Measurements from ENCODE around the gene LRRC8B.
"Not testable (repeated sequence)": the region's sequence is repeated elsewhere in the genome, so short reads cannot be mapped to it uniquely, and the experiment has no call there.

LRRC8B gene

GRCh38 chr1:89578946-89579684 lies 54.5 kb downstream of the LRRC8B start:
- in situ Hi-C loops (cut with MboI; ENCODE audit: low sequenced_read_pairs): no loop called here

GRCh38 chr1:89580036-89580435 lies 55.4 kb downstream of the LRRC8B start:
- in situ Hi-C loops (cut with MboI; ENCODE audit: low sequenced_read_pairs): no loop called here

GRCh38 chr1:89581859-89582258 lies 57.2 kb downstream of the LRRC8B start:
- in situ Hi-C loops (cut with MboI; ENCODE audit: low sequenced_read_pairs): no loop called here

GRCh38 chr1:89582571-89582970 lies 57.9 kb downstream of the LRRC8B start:
- in situ Hi-C loops (cut with MboI; ENCODE audit: low sequenced_read_pairs): no loop called here

GRCh38 chr1:89584211-89584610 lies 59.6 kb downstream of the LRRC8B start:
- in situ Hi-C loops (cut with MboI; ENCODE audit: low sequenced_read_pairs): no loop called here

- in situ Hi-C loops (cut with MboI; ENCODE audit: low sequenced_read_pairs): no loop called here
Measured at GRCh38 chr1:89584781-89585180, 60.2 kb downstream of the LRRC8B start.

GRCh38 chr1:89587729-89588161 lies 63.1 kb downstream of the LRRC8B start:
- in situ Hi-C loops (cut with MboI; ENCODE audit: low sequenced_read_pairs): no loop called here

- in situ Hi-C loops (cut with MboI; ENCODE audit: low sequenced_read_pairs): no loop called here
Measured at GRCh38 chr1:89588480-89588879, 63.9 kb downstream of the LRRC8B start.

GRCh38 chr1:89589515-89589914 lies 64.9 kb downstream of the LRRC8B start:
- in situ Hi-C loops (cut with MboI; ENCODE audit: low sequenced_read_pairs): no loop called here

- in situ Hi-C loops (cut with MboI; ENCODE audit: low sequenced_read_pairs): no loop called here
Measured at GRCh38 chr1:89590341-89591080, 65.9 kb downstream of the LRRC8B start.

- in situ Hi-C loops (cut with MboI; ENCODE audit: low sequenced_read_pairs): not testable (repeated sequence)
Measured at GRCh38 chr1:89592861-89593302, 68.3 kb downstream of the LRRC8B start.

- in situ Hi-C loops (cut with MboI; ENCODE audit: low sequenced_read_pairs): no loop called here
Measured at GRCh38 chr1:89594096-89594740, 69.6 kb downstream of the LRRC8B start.

GRCh38 chr1:89596698-89597097 lies 72.1 kb downstream of the LRRC8B start:
- in situ Hi-C loops (cut with MboI; ENCODE audit: low sequenced_read_pairs): no loop called here

- in situ Hi-C loops (cut with MboI; ENCODE audit: low sequenced_read_pairs): no loop called here
Measured at GRCh38 chr1:89598450-89599331, 74.1 kb downstream of the LRRC8B start.

GRCh38 chr1:89599332-89599630 lies 74.7 kb downstream of the LRRC8B start:
- in situ Hi-C loops (cut with MboI; ENCODE audit: low sequenced_read_pairs): no loop called here

- in situ Hi-C loops (cut with MboI; ENCODE audit: low sequenced_read_pairs): no loop called here
Measured at GRCh38 chr1:89600451-89601224, 76.0 kb downstream of the LRRC8B start.

- in situ Hi-C loops (cut with MboI; ENCODE audit: low sequenced_read_pairs): no loop called here
Measured at GRCh38 chr1:89602871-89603404, 78.3 kb downstream of the LRRC8B start.

- in situ Hi-C loops (cut with MboI; ENCODE audit: low sequenced_read_pairs): no loop called here
Measured at GRCh38 chr1:89603651-89604413, 79.2 kb downstream of the LRRC8B start.

- in situ Hi-C loops (cut with MboI; ENCODE audit: low sequenced_read_pairs): no loop called here
Measured at GRCh38 chr1:89604414-89604735, 79.7 kb downstream of the LRRC8B start.

All from HL-60/S4 treated with phorbol 12-myristate 13-acetate at 8.2 ng/mL for 4 days and 3 days (cell line).